Measurements from ENCODE around the gene SHISA6.

DNA sequence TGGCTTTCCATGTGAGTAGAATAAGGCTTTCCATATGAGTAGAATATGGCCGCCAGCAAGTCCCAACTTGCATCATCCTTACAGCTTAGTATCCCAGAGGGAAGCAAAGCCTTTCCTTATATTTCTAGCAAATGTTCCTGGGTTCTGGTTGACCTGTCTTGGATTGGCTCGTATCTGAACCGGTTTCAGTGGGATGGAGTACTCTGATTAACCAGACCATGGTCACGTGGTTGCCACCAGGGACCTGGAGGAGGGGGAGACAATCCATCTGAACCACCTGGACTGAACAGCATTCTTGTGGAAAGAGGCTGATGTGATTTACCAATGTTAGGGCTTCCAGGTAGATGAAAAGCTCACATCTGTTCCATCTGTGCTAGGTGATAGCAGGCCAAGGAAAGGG is 89.0 kb downstream of the SHISA6 start:
- TF ChIP-seq CTCF (IDR thresholded peaks at IDR 0.05) = no peak
- TF ChIP-seq EZH2phosphoT487 (IDR thresholded peaks at IDR 0.05; ENCODE audit: borderline replicate concordance, low read depth) = no peak

All from SK-N-SH (cell line).